ENCODE results near the gene KNOP1. TPM values are rescaled to one million over a fixed set of nuclear protein-coding genes. Genes with fewer than 3 reads are reported as not detected.
"Not testable (repeated sequence)": the region's sequence is repeated elsewhere in the genome, so short reads cannot be mapped to it uniquely, and the experiment has no call there.

The KNOP1 gene
- total RNA-seq, 1 donor from 2014 or later, result 2.4 TPM

DNA sequence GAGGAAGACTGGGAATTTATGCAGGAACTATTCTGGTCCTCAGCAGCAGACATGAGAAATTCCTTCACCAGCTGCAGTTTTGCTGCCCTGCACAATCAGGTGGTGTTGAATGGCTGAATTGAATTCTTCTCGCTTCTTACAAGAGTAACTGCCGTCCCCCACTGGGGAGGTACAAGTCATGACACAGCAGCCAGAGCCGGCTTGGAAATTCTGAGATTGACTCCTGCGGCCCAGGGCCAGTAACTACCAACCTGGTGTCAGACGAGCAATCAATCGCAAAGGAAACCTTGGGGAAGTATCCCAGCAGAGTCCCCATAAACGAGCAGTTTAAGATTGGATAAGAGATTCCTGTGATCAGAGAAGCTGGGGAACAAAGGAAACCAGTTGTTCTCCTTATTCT is 30.7 kb downstream of the KNOP1 start:
- TF ChIP-seq, protein P1, sequence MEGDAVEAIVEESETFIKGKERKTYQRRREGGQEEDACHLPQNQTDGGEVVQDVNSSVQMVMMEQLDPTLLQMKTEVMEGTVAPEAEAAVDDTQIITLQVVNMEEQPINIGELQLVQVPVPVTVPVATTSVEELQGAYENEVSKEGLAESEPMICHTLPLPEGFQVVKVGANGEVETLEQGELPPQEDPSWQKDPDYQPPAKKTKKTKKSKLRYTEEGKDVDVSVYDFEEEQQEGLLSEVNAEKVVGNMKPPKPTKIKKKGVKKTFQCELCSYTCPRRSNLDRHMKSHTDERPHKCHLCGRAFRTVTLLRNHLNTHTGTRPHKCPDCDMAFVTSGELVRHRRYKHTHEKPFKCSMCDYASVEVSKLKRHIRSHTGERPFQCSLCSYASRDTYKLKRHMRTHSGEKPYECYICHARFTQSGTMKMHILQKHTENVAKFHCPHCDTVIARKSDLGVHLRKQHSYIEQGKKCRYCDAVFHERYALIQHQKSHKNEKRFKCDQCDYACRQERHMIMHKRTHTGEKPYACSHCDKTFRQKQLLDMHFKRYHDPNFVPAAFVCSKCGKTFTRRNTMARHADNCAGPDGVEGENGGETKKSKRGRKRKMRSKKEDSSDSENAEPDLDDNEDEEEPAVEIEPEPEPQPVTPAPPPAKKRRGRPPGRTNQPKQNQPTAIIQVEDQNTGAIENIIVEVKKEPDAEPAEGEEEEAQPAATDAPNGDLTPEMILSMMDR (IDR thresholded peaks at IDR 0.05), result no peak
- intact Hi-C loops (cut with DNase I), result no loop called here

DNA sequence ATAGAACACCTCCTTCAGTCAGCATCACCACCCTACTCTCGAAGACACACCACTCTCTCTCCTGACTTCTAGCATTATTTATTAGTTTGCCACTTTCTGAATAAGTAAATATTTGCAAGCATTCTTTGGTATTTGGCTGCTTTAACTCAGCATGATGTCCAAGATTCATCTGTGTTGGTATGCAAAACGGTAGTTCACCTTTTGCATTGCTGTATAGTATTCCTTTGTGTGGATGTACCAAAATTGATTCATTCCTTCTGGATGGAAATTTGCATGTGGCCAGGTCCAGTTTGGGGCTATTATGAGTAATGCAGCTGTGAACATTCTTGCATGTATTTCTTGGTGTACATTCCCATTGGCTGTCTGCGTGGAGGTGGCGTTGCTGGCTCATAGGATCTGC is 32.9 kb downstream of the KNOP1 start:
- TF ChIP-seq, protein P1 (IDR thresholded peaks at IDR 0.05), result no peak
- H3K36me3 ChIP-seq, result peaks cover 20 to 64% of the 10 kb centered on the region in 2 donors
- no peaks in the 10 kb centered on the region for H3K4me1 ChIP-seq
- intact Hi-C loops (cut with DNase I), result no loop called here
- no peaks in the 10 kb centered on the region for H3K27me3 ChIP-seq
- no peak overlapping the region for H3K27ac ChIP-seq
- no peaks in the 10 kb centered on the region for H3K9me3 ChIP-seq
- no peak overlapping the region for H3K4me3 ChIP-seq
- DNase-seq (ENCODE audit: low spot score in 2 of 2), result no peak

More for the DNA sequence above, 30.7 kb downstream of the KNOP1 start:
- Histone ChIP-seq H3K4me1 (no peaks in the 10 kb centered on the region), H3K4me3 (no peak overlapping the region), H3K27ac (no peak overlapping the region), H3K36me3 (peaks cover 29 to 67% of the 10 kb centered on the region in 2 donors), H3K9me3 (no peaks in the 10 kb centered on the region), H3K27me3 (no peaks in the 10 kb centered on the region)
- no peak for DNase-seq (ENCODE audit: low spot score in 2 of 2)

DNA sequence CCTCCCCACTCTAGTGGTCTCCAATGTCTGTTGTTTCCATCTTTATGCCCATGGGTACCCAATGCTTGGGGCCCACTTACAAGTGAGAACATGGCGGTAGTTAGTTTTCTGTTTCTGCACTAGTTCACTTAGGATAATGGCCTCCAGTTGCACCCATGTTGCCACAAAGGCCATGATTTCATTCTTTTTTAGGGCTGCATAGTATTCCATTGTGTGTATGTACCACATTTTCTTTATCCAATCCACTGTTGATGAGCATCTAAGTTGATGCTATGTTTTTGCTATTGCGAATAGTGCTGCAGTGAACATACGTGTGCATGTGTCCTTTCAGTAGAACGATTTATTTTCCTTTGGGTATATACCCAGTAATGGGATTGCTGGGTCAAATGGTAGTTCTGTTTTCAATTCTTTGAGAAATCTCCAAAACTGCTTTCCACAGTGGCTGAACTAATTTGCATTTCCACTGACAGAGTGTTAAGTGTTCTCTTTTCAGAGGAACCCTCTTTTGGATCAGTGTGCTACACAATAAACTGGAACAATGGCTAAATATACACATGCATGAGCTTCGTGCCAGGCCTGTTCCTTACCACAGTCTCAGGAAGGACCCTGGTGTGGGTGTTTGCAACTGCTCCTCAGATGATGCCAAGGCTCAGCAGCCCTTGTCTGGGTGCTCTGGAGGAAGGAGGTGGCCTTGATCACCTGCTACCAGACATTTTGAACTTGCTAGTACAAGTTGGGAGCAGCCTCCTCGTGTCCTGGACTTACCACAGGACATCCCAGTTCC is 34.4 kb downstream of the KNOP1 start:
- Histone ChIP-seq H3K27me3 (no peaks in the 10 kb centered on the region), H3K9me3 (no peaks in the 10 kb centered on the region), H3K4me1 (no peaks in the 10 kb centered on the region), H3K27ac (no peak overlapping the region), H3K4me3 (no peak overlapping the region), H3K36me3 (peaks cover 20 to 64% of the 10 kb centered on the region in 2 donors)
- DNase-seq (ENCODE audit: low spot score in 2 of 2), result no peak
- intact Hi-C loops (cut with DNase I), result no loop called here
- TF ChIP-seq, protein P1 (IDR thresholded peaks at IDR 0.05), result no peak

DNA sequence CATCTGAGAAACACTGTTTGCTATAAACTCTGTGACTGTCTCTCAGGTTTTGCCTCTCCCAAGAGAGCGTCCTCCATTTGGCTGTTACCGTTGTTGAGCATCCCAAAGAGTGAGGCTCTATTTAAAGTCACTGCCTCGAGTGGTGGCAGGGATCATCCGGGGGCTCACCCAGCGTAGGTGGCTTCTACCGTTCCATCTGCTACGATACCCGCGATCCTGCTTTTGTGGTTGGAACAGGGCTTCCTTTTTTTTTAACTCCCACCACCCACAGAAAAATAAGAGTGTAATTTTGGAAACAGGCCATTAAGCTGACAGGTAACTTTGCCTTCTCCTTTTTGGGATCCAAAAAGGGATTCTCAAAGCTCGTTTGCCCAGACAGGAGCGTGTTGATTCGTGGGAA is 36.4 kb downstream of the KNOP1 start:
- TF ChIP-seq, protein P1 (IDR thresholded peaks at IDR 0.05), result no peak
- intact Hi-C loops (cut with DNase I), result no loop called here
- H3K27me3 ChIP-seq, result no peaks in the 10 kb centered on the region
- DNase-seq (ENCODE audit: low spot score in 2 of 2), result no peak
- H3K36me3 ChIP-seq, result peaks cover 20 to 59% of the 10 kb centered on the region in 2 donors
- H3K27ac ChIP-seq, result no peak overlapping the region
- H3K9me3 ChIP-seq, result no peaks in the 10 kb centered on the region
- H3K4me1 ChIP-seq, result no peaks in the 10 kb centered on the region
- H3K4me3 ChIP-seq, result no peak overlapping the region

DNA sequence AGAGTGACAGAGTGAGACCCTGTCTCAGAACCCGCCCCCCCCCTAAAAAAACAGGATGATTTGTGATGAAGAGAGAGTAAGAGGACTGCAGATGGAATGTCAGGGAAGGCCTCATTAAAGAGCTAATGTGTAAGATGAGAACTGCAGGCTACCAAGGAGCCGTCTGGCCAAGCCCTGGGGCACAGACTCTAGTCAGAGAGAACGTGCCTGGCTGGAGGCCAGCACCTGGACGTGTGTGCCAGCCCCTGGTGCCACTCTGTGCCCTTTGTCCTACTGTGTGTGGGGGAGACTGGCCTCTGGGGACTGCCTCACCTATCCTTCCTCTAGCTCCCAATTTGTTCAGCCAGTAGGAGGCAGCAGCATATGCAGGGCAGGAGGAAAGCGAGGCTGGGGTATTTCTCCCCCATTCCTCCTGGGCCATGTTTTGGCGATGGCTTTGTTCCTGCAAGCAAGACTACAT is 37.1 kb downstream of the KNOP1 start:
- Histone ChIP-seq H3K27ac (no peak overlapping the region), H3K36me3 (peaks cover 20 to 56% of the 10 kb centered on the region in 2 donors), H3K4me3 (no peak overlapping the region), H3K9me3 (no peaks in the 10 kb centered on the region), H3K4me1 (no peaks in the 10 kb centered on the region), H3K27me3 (no peaks in the 10 kb centered on the region)
- DNase-seq (ENCODE audit: low spot score in 2 of 2), result no peak
- TF ChIP-seq, protein P1 (IDR thresholded peaks at IDR 0.05), result no peak
- intact Hi-C loops (cut with DNase I), result no loop called here

DNA sequence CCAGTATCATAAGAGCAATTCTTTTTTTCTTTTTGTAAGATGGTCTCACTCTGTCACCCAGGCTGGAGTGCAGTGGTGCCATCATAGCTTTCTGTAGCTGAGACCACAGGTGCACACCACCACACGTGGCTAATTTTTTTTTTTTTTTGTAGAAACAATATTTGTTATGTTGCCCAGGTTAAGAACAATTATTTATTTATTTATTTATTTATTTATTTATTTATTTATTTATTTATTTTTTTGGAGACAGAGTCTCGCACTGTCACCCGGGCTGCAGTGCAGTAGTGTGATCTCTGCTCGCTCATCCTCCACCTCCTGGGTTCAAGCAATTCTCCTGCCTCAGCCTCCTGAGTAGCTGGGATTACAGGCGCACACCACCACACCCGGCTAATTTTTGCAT is 38.7 kb downstream of the KNOP1 start:
- intact Hi-C loops (cut with DNase I); H3K4me1 ChIP-seq; DNase-seq (ENCODE audit: low spot score in 2 of 2); H3K4me3 ChIP-seq; H3K9me3 ChIP-seq; H3K27me3 ChIP-seq; H3K27ac ChIP-seq: not testable (repeated sequence)
- H3K36me3 ChIP-seq, result peaks cover 15 to 43% of the 10 kb centered on the region in 2 donors
